WERI-Rb-1 (cell line): ENCODE results near the gene TRERF1.

ENCODE experiments used
- DNase-seq: peaks from one replicate; pipeline ENCODE4 v3.0.0-alpha.2; 2020
- H3K27ac ChIP-seq: fragments of 250-450 bp; sonication (Bioruptor Pico); 2 replicates; pipeline ENCODE4 v1.5.1; 2020; ENCODE audit warnings: mild to moderate bottlenecking, moderate library complexity
- H3K27me3 ChIP-seq: fragments of 250-450 bp; sonication (Bioruptor Pico); 2 replicates; pipeline ENCODE4 v1.5.1; 2021; ENCODE audit warnings: mild to moderate bottlenecking, low read depth, moderate library complexity; ENCODE audit not compliant: insufficient read depth, severe bottlenecking
- H3K36me3 ChIP-seq: fragments of 250-450 bp; sonication (Bioruptor Pico); 2 replicates; pipeline ENCODE4 v1.5.1; 2020; ENCODE audit warnings: mild to moderate bottlenecking, moderate library complexity
- H3K4me3 ChIP-seq: 2 replicates; pipeline ENCODE4 v1.5.1; 2011; ENCODE audit warnings: low read depth, mild to moderate bottlenecking, control low read depth, low read length
- H3K9me3 ChIP-seq: fragments of 250-450 bp; sonication (Bioruptor Pico); 2 replicates; pipeline ENCODE4 v1.5.1; 2021; ENCODE audit warnings: mild to moderate bottlenecking, moderate library complexity; ENCODE audit not compliant: severe bottlenecking
- TF ChIP-seq, protein P1 (sequence below): IDR thresholded peaks from 2 replicates; pipeline ENCODE4 v1.5.1; 2011; ENCODE audit warnings: low read depth, mild to moderate bottlenecking, control low read depth, inconsistent platforms, low read length

Gene TRERF1

DNA sequence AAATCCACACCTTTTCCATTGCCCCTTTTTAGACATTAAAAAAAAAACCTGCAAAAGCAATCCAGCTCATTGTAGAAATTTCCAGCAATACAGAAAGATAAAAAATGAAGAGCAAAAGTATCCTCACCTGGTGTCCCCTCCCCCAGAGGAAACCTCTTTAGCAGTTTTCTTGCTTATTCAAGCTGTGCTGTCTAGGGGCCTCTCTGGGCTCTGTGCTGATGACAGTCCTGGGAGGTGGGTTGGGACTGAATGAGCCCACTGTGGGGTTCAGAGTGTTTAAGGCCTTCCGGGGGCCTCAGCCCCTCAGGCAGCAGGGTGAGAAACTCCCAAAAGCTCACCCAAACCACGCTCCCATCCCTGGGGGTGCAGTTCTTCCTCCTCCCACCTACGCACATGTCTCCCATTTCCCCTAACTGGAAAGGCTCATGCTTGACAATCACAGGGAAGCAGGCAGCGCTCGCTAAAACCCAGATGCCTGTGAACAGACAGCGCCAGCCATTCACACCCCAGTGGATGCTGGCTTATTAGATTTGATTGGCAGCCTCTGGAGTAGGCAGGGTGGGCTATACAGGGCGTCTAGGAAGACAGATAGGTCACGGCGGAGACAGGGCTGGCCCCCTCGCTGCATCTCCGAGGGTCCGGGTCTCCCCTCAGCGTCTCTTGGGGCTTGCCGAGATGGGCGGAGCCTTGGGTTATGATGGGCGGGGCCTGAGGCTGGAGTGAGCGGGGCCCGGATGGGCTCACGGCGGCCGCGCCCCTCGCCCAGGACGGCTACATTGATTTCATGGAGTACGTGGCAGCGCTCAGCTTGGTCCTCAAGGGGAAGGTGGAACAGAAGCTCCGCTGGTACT is 274.0 kb downstream of the TRERF1 start:
- no peak for DNase-seq
- Histone ChIP-seq H3K4me3 (no peak overlapping the region), H3K27ac (no peak overlapping the region), H3K36me3 (no peaks in the 10 kb centered on the region), H3K27me3 (no peaks in the 10 kb centered on the region), H3K9me3 (no peaks in the 10 kb centered on the region)
- TF ChIP-seq, protein P1, sequence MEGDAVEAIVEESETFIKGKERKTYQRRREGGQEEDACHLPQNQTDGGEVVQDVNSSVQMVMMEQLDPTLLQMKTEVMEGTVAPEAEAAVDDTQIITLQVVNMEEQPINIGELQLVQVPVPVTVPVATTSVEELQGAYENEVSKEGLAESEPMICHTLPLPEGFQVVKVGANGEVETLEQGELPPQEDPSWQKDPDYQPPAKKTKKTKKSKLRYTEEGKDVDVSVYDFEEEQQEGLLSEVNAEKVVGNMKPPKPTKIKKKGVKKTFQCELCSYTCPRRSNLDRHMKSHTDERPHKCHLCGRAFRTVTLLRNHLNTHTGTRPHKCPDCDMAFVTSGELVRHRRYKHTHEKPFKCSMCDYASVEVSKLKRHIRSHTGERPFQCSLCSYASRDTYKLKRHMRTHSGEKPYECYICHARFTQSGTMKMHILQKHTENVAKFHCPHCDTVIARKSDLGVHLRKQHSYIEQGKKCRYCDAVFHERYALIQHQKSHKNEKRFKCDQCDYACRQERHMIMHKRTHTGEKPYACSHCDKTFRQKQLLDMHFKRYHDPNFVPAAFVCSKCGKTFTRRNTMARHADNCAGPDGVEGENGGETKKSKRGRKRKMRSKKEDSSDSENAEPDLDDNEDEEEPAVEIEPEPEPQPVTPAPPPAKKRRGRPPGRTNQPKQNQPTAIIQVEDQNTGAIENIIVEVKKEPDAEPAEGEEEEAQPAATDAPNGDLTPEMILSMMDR: no peak

GRCh38 chr6:42176981-42177380 is 274.7 kb downstream of the TRERF1 start:
- no peak for DNase-seq
- Histone ChIP-seq H3K9me3 (no peaks in the 10 kb centered on the region), H3K4me3 (no peak overlapping the region), H3K36me3 (no peaks in the 10 kb centered on the region), H3K27ac (no peak overlapping the region), H3K27me3 (no peaks in the 10 kb centered on the region)
- TF ChIP-seq, protein P1: no peak

DNA sequence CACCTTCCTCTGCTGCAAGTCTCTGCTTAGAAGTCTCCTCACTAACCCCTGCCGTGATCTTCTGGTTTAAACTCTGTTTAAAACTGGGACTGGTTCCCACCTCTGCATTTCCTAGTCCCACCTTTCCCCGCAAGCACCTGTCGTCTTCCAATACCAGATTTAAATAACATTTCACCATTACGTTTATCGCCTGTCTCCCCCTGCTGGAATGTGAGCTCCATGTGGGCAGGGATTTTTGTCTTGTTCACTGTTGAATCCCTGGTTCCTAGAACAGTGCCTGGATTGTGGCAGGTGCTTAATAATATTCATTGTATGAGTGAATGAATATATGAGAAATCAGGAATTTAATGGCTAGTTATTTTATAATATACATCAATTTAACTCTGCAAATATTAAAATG is 275.9 kb downstream of the TRERF1 start:
- Histone ChIP-seq H3K36me3 (no peaks in the 10 kb centered on the region), H3K4me3 (no peak overlapping the region), H3K27ac (no peak overlapping the region), H3K9me3 (no peaks in the 10 kb centered on the region), H3K27me3 (no peaks in the 10 kb centered on the region)
- TF ChIP-seq, protein P1: peak; percentile 34; the same call in 1 of the 2 replicates
- no peak for DNase-seq
